ENCODE measurements around the gene MRPL36. TPM values are rescaled to one million over a fixed set of nuclear protein-coding genes. Genes with fewer than 3 reads are reported as not detected.

The MRPL36 gene
- total and polyA plus RNA-seq, 2 donors (not counting 3 experiments of a cell fraction or from before 2014, with no cell fraction given): 70.3 to 72.7 TPM

- Histone ChIP-seq H3K4me1 (ENCODE audit: control insufficient read depth, extremely low read depth, insufficient read depth, low read length) (no peaks in the 10 kb centered on the region), H3K9me1 (replicated peaks; ENCODE audit: control insufficient read depth, extremely low read depth, insufficient read depth, low read length) (no peaks in the 10 kb centered on the region), H3K4me3 (replicated peaks in 1 of 3; ENCODE audit: insufficient read depth in 1 of 3, low read depth in 1 of 3, low read length in 3 of 3) (no peak overlapping the region), H3K9ac (replicated peaks; ENCODE audit: extremely low read depth, insufficient read depth, low read length) (no peak overlapping the region), H3K27ac (ENCODE audit: insufficient read depth, low read depth, low read length) (no peak overlapping the region), H3K79me2 (ENCODE audit: control insufficient read depth, insufficient read depth, low read length) (no peaks in the 10 kb centered on the region), H3K9me3 (replicated peaks; ENCODE audit: control insufficient read depth, insufficient read depth, low read length) (no peaks in the 10 kb centered on the region), H3K27me3 (ENCODE audit: control insufficient read depth in 2 of 2, insufficient read depth in 2 of 2, low read length in 2 of 2) (no peaks in the 10 kb centered on the region), H3K36me3 (ENCODE audit: control insufficient read depth in 2 of 2, extremely low read depth in 1 of 2, insufficient read depth in 2 of 2, low read length in 2 of 2) (no peaks in the 10 kb centered on the region), H2AFZ (ENCODE audit: low read depth, low read length) (no peak overlapping the region), H3K4me2 (ENCODE audit: insufficient read depth, low read length) (no peak overlapping the region), H4K20me1 (replicated peaks; ENCODE audit: control insufficient read depth, extremely low read depth, insufficient read depth, low read length) (no peaks in the 10 kb centered on the region)
- no TSS peak for BruUV-seq (replicated peaks)
- CTCF ChIA-PET: no interaction called here
- POLR2A ChIA-PET: no interaction called here
- dilution Hi-C loops (cut with MboI; ENCODE audit: extremely low pct_ligation_motif_present, low sequenced_read_pairs): no loop called here
- intact Hi-C loops (cut with micrococcal nuclease): no loop called here
- no peak for FAIRE-seq
- TF ChIP-seq CTCF (IDR thresholded peaks at IDR 0.05; ENCODE audit: extremely low read depth in 1 of 2, insufficient read depth in 1 of 2, low read depth in 1 of 2, low read length in 2 of 2): no peak
- TF ChIP-seq POLR2A (IDR thresholded peaks at IDR 0.05; ENCODE audit: low read depth, low read length): no peak
- no peak for TF ChIP-seq EZH2 (IDR thresholded peaks at IDR 0.05; ENCODE audit: borderline replicate concordance, low read depth, low read length, severe bottlenecking)
- no peak for TF ChIP-seq MAX (IDR thresholded peaks at IDR 0.05; ENCODE audit: insufficient read depth, insufficient read length)
- no peak for TF ChIP-seq MYC (IDR thresholded peaks at IDR 0.05; ENCODE audit: low read depth, low read length)
- TF ChIP-seq FOS (IDR thresholded peaks at IDR 0.05; ENCODE audit: borderline replicate concordance, insufficient read depth, low read length): no peak
- TF ChIP-seq GATA2 (IDR thresholded peaks at IDR 0.05; ENCODE audit: insufficient read depth, insufficient read length, low read depth, low read length): no peak
- TF ChIP-seq POLR2AphosphoS5 (IDR thresholded peaks at IDR 0.05; ENCODE audit: insufficient read depth, low read depth, low read length): no peak
- TF ChIP-seq JUN (IDR thresholded peaks at IDR 0.05; ENCODE audit: borderline replicate concordance, insufficient read depth, insufficient read length, low read depth): no peak
- DNase-seq (ENCODE audit: low read depth, low spot score): no peak
These were observed 36.7 kb upstream of the MRPL36 start for GRCh38 chr5:1836176-1836890.

All from endothelial cell of umbilical vein (primary cell).